ENCODE data around the gene MRPL18. TPM values are rescaled to one million over a fixed set of nuclear protein-coding genes. Genes with fewer than 3 reads are reported as not detected.

MRPL18 gene
- total and polyA plus RNA-seq, 2 donors (not counting 3 experiments of a cell fraction or from before 2014, with no cell fraction given) = 55.4 to 70.7 TPM

- no peaks in the 10 kb centered on the region for H3K36me3 ChIP-seq (ENCODE audit: control insufficient read depth in 2 of 2, extremely low read depth in 1 of 2, insufficient read depth in 2 of 2, low read length in 2 of 2)
Measured at GRCh38 chr6:159808647-159809046, 18.4 kb downstream of the MRPL18 start.

More at GRCh38 chr6:159808647-159809046, 18.4 kb downstream of the MRPL18 start:
- no peaks in the 10 kb centered on the region for H3K9me1 ChIP-seq (replicated peaks; ENCODE audit: control insufficient read depth, extremely low read depth, insufficient read depth, low read length)
- no peaks in the 10 kb centered on the region for H3K9me3 ChIP-seq (replicated peaks; ENCODE audit: control insufficient read depth, insufficient read depth, low read length)
- intact Hi-C loops (cut with micrococcal nuclease) (no loop called here), dilution Hi-C loops (cut with MboI; ENCODE audit: extremely low pct_ligation_motif_present, low sequenced_read_pairs) (no loop called here)
- POLR2A ChIA-PET = no interaction called here
- no peaks in the 10 kb centered on the region for H4K20me1 ChIP-seq (replicated peaks; ENCODE audit: control insufficient read depth, extremely low read depth, insufficient read depth, low read length)
- FAIRE-seq (no peak), DNase-seq (ENCODE audit: low read depth, low spot score) (no peak)
- H3K9ac ChIP-seq (replicated peaks; ENCODE audit: extremely low read depth, insufficient read depth, low read length) = no peak overlapping the region
- CTCF ChIA-PET = no interaction called here
- no peaks in the 10 kb centered on the region for H3K27me3 ChIP-seq (ENCODE audit: control insufficient read depth in 2 of 2, insufficient read depth in 2 of 2, low read length in 2 of 2)
- BruUV-seq (replicated peaks) = no TSS peak
- H3K79me2 ChIP-seq (ENCODE audit: control insufficient read depth, insufficient read depth, low read length) = no peaks in the 10 kb centered on the region
- no peak overlapping the region for H3K4me2 ChIP-seq (ENCODE audit: insufficient read depth, low read length)
- TF ChIP-seq JUN (IDR thresholded peaks at IDR 0.05; ENCODE audit: borderline replicate concordance, insufficient read depth, insufficient read length, low read depth) (no peak), MYC (IDR thresholded peaks at IDR 0.05; ENCODE audit: low read depth, low read length) (no peak), EZH2 (IDR thresholded peaks at IDR 0.05; ENCODE audit: borderline replicate concordance, low read depth, low read length, severe bottlenecking) (no peak), FOS (IDR thresholded peaks at IDR 0.05; ENCODE audit: borderline replicate concordance, insufficient read depth, low read length) (no peak), MAX (IDR thresholded peaks at IDR 0.05; ENCODE audit: insufficient read depth, insufficient read length) (no peak), POLR2A (IDR thresholded peaks at IDR 0.05; ENCODE audit: low read depth, low read length) (no peak), CTCF (IDR thresholded peaks at IDR 0.05; ENCODE audit: extremely low read depth in 1 of 2, insufficient read depth in 1 of 2, low read depth in 1 of 2, low read length in 2 of 2) (no peak), POLR2AphosphoS5 (IDR thresholded peaks at IDR 0.05; ENCODE audit: insufficient read depth, low read depth, low read length) (no peak), GATA2 (IDR thresholded peaks at IDR 0.05; ENCODE audit: insufficient read depth, insufficient read length, low read depth, low read length) (no peak)
- H3K4me1 ChIP-seq (ENCODE audit: control insufficient read depth, extremely low read depth, insufficient read depth, low read length) = no peaks in the 10 kb centered on the region
- H3K4me3 ChIP-seq (replicated peaks in 1 of 3; ENCODE audit: insufficient read depth in 1 of 3, low read depth in 1 of 3, low read length in 3 of 3) = no peak overlapping the region
- no peak overlapping the region for H2AFZ ChIP-seq (ENCODE audit: low read depth, low read length)
- H3K27ac ChIP-seq (ENCODE audit: insufficient read depth, low read depth, low read length) = no peak overlapping the region

All from endothelial cell of umbilical vein (primary cell).